NCI-H1694 (cell line): ENCODE results near the gene SERPINB13.

ENCODE experiments used
- DNase-seq: peaks from one replicate; lab custom pipeline; 2025; lab: John Stamatoyannopoulos, UW

Gene SERPINB13, protein sequence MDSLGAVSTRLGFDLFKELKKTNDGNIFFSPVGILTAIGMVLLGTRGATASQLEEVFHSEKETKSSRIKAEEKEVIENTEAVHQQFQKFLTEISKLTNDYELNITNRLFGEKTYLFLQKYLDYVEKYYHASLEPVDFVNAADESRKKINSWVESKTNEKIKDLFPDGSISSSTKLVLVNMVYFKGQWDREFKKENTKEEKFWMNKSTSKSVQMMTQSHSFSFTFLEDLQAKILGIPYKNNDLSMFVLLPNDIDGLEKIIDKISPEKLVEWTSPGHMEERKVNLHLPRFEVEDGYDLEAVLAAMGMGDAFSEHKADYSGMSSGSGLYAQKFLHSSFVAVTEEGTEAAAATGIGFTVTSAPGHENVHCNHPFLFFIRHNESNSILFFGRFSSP

DNA sequence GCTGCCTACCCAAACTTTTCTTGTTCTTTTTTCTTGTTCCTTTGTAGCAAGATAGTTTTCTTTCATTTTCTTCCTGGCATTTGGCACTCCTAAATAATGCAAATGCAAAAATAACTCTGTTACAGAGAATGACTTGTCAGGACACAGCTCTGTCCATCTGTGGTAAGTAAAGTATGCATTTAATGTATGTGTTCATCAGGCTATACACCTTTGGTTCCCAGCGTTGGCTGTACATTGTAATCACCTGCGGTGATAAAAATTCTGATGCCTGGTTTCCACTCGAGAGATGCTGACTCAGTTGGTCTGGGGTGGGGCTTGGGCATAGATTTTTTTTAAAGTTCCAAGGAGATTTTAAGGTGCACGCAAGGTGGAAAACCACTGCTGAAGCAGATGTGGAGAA, at the start of gene SERPINB13:
TSS of gene SERPINB13 (plus strand) at position 378 of the 400 bp plus-strand sequence. CDS start 1,325 bp downstream, outside the sequence.
- no peak for DNase-seq

DNA sequence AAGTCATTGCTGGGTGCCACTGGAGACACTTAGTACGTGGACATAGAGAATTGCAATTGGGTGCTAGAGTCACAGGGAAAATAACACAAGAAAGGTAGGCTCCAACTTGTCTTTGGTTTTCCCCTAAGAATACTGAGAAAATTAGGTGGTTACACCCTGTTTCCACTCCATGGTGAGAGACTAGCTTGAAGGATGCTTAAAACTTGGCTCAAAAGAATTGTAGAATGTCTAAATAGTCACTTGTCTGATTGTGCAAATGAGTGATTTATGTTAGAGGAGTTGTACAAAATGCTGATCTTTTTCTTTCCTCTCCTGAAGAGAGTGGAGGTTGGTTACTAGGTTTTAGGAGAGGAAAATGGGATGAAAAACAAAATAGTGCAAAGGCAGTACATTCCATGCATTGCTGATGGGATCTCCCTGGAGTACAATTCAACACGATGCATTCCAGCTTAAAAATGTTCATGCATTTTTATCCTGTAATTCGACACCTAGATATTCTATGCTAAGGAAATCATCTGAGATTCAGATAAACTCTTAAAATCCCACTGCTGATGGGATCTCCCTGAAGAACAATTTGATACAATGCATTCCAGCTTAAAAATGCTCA, 47.1 kb upstream of the SERPINB13 start:
- DNase-seq = no peak

DNA sequence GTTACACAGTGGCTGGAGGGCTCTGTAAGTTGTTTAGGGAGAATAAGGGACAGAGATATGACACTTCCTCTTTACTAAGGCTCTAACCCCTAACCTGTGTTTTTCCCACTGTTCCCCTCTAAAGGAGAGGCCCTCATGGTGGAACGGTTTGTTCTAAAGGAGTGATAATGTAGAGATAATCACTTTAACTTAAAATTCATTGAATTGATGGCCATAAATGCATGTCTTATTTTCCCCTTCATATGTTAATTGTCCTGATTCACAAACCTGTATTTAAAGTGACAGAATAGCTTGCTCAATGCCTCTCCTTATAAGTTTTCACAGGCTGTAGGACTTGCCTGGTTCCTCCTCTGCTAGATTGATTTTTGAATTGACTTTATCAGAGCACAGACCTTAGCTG, 45.1 kb upstream of the SERPINB13 start, which contains the start of gene SERPINB12:
TSS of gene SERPINB12 (plus strand) at position 301 of the 400 bp plus-strand sequence. CDS start 13,791 bp downstream, outside the sequence.
- no peak for DNase-seq

DNA sequence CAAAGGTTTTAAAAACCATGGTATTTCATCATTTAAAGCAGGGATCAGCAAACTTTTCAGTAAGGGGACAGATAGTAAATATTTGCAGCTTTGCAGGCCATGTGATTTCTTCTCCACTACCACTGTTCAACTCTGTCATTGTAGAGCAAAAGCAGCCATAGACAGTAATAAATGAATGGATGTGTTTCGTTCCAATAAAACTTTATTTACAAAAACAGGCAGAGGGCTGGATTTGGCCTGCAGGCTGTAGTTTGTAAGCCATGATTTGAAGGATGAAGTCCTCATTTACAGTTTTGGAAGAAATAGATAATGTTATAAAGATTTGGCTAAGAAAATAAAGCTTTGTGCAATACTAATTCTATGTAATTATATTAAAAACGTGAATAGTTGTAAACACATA, 43.1 kb upstream of the SERPINB13 start:
- DNase-seq = no peak

DNA sequence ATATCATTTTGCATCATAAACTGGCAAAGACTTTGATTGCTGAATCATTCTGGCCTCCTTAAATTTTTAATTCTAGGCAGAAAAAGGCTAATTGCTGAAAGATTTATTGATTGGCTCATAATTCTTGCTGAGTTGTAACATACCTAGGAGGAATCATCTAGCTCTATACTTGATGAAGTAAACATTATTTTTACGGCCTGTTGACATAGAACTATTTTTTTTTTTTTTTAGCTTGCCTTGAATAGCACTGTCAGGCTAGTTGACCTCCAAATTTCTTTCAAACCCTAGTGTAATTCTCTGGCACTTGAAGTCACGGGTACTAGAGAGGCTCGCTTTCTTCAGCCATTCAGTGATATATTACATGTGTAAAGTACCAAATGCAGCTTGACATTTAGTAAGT, 42.1 kb upstream of the SERPINB13 start:
- DNase-seq = no peak

DNA sequence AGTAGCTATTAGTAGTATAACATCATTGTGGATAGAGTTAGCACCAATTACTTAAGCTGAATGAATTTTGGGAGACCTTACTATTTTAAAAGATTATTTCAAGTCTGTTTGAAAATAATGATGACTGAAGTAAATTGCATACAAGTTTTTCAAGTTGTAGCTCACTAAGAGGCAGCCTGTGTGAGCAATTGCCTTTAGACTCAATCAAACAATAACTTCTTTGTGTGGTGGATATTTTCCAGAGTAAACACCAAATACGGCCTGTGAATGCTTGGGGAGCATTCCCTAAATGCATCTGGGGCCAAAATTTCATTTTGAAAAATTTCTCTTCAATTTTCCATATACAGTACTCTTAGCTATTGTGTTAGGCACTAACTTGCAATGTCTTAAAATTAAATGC, 37.1 kb upstream of the SERPINB13 start:
- no peak for DNase-seq

DNA sequence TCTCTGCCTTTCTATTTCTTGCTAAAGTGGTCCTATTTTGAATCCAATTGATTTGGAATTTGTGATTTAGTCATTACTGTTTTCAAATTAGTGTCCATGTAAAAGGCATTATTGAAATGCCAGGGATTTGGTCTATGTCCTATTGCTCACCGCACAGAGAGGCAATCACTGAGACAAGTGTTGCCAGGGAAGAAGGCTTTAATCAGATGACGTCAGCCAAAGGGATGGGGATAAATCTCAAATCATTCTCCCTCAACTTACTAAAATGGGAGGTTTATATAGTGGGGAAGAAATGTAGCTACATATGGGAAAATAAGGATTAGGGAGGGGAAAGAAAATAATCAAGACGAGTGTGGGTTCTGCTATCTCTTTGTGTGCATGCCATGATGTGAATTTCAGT, 35.4 kb upstream of the SERPINB13 start:
- DNase-seq = no peak

DNA sequence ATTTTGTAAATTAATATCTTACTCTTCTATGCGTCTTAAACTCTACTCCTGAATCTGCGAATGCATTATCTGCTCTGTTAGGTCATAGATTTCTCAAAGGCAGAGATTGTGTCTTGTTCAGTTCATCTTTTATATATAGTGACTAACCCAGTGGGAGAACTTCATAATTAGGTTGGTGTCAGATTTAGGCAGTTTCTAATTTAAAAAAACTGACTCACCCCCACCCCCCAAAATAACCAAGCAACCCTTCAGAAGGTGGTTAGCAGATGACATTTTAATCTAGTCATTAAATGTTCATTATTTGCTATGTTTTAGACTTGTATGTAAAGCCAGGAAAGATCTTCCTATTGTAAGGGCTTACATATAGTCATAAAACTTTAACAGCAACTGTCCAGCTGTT, 34.6 kb upstream of the SERPINB13 start:
- no peak for DNase-seq

DNA sequence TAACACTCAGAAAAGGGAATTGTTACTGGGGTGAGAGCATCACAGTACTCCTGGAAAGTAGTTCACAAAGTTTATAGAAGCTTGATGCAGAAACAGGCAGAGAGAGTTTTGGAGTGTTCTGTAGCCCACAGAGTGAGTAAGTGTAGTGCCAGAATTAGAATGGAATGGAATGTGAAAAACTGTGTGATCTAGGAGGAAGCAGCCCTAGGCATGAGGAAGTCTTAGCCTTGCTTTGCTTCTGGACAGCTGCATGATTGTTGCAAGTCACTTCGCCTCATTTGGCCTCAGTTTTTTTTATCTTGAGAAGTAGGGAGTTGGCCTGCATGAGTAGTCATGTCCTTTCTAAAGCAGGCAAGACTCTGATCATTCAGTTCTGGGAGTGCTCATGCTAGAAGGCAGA, 34.1 kb upstream of the SERPINB13 start:
- no peak for DNase-seq

DNA sequence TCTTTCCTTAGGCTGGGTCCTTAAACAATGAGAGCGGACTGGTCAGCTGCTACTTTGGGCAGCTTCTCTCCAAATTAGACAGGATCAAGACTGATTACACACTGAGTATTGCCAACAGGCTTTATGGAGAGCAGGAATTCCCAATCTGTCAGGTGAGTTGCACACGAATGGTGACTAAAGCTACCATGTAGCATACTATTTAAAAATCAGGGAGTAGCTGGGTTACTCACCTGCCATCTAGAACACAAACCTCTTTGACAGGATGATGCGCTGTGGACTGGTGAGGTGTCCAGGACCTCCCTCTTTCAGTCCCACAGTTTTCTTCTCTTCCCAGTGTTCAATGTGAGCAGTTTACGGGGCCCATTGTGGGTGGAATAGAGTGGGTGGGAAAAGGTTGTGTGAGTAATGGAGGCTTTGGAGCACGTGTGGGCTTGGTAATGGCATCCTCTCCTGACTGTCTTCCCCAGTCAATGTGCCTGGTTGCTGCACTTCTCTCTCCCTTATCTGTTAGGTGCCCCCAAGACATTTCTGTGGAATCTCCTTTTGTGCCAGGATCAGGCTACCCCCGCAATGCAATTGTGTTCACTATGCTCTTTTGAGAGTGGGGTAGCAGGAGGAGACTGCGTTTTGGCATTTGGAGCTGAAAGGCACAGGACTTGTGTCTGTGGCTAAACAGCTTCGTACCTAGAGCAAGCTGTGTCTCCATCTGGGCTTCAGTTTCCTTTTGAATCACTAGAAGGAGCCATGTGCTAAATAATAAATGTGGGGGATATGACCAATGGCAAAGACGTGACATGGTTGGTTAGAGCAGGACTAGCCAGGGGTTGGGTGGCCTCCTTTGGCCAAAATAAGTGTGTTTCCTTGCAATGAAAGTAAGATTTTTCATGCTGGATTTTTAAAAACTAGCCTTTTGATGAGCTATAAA, 27.3 kb upstream of the SERPINB13 start:
- no peak for DNase-seq

DNA sequence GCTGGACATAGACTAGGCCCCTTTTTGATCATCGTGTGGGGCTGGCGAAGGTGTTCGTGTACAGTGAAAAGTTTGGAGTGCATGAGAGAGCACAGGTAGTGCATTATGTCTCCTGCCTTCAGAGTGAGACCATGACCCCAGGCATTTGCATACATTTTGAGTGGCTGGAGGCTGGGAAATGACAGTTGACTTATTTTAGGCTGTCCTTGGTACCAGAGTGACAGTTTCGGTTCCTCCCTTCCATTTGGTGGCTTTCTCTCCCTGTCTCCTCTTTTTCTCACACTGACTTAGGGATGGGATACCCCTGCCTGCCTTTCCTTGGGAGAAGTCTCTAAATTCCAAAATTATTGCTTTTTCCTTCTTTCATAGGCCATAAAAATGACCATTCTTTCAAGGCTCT, 24.9 kb upstream of the SERPINB13 start:
- DNase-seq = no peak

DNA sequence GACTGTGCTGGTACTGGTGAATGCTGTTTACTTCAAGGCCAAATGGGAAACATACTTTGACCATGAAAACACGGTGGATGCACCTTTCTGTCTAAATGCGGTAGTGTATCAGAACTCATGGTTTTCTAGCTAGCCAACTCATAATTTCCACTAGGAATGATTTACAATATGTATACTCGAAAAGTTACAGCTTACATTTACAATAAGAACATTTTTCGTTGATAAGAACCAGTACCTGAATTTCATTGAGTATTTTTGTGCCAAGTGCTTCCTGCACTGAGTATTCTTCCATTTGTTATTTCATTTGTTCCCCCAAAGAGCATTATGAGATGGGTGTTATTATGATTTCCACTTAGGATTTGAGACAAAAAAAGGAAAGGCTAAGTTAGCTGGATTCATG, 23.1 kb upstream of the SERPINB13 start:
- no peak for DNase-seq

DNA sequence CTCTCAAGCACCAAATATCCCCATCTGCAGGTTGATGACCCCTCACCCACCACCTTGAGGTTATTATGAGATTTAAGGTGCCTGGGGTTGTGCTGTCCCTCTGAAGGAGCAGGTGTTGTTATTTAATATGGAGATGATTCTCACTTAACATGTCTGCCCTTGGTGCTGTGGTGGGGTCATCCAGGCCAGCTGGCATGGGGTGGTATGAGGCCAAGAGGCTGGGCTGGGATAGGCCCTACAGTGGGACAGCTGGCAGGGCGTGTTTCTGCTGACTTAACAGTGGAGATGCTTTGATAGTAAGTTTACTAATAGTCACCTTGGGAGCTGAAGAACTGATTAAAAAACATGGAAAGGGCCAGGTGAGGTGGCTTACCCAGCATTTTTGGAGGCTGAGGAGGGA, 22.6 kb upstream of the SERPINB13 start:
- no peak for DNase-seq

DNA sequence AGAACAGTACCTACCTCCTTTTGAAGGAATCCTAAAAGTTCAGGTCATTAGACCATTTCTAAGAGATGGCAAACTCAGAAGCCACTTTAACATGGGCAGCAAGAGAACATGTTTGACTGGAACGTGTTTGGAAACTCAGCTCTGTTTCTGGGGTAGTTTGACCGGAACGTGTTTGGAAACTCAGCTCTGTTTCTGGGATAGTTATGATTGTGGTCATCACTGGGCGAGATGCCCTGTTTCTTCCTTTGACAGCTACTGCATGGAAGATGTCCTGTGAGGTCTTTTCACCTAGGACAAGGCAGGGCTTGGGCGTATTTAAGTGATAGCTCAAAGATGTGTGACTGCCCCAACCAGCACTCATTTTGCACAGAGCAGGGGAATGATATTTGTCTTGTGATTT, 19.9 kb upstream of the SERPINB13 start:
- DNase-seq = no peak

DNA sequence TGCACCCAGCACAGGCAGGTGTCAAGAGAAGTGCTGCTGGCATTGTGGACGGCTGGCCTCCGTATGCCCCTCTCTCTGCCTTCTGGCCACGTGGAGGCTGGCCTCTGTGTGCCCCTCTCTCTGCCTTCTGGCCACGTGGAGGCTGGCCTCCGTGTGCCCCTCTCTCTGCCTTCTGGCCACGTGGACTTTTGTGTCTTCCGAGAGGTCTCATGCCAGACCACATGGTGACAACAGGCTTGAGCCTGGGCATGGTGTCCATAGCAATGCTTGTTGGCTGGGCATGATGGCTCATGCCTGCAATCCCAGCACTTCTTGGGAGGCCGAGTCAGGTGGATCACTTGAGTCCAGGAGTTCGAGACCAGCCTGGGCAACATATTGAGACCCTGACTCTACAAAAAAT, 19.3 kb upstream of the SERPINB13 start:
- DNase-seq = no peak

DNA sequence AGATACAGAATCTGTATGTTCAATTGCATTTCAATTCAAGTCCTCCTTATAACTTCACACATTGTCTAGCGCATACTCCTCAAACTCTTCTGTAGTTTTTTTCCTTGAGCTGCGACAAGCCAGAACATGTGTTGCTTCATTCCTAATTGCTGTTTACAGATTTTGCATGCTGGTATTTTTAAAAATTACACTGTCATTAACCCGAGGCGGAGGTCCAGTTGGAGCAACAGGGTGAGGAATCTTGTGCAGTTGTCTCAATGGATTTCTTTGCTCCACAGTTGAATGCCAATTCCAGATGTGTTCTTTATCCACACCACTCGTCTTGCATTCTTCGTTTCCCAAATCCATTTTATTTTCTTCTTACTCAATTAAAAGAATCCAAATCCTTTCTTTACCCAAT, 16.4 kb upstream of the SERPINB13 start:
- DNase-seq = no peak

DNA sequence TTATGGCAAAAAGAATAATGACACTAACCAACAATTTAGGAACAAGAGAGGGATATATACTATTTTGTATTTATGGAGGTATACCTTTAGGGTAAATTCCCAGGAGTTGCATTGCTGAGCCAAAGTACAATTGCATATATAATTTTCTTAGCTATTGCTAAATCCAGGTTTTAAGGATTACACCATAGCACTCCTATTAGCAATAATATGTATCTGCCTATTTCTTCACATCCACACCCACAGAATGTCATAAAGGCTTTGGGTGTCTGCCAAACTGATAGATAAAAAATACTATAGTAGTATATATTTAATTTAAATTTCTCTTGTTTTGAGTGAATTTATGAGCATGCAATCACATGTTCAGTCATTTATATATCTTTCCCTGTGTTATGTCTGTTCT, 11.5 kb upstream of the SERPINB13 start:
- DNase-seq = no peak

DNA sequence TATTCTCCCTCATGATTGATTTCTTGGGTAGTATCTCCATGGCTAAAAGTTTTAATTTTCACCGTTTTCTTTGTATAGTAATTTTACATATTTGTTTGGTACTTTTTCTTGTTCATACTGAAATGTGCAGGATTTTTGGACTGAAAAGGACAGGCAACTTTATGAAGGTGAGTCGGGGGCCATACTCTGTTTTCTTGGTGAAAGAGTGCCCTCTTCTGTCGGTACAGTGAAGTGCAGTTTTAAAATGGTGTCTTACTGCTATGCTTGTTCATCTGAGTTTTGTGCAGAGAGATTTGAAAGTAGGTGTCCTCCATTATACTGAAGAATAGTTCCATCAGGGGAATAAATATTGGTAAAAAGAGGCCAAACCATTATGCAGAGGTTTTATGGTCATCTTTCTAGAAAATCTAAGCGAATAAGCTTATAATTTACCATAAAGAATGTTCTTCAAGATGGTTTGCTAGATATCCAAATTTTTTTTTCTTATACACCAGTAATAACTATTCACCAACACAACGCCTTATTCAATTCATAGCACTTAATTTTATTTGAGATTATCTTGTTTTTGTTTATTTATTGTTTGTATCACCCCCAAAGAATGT, 8.7 kb upstream of the SERPINB13 start:
- DNase-seq = no peak

DNA sequence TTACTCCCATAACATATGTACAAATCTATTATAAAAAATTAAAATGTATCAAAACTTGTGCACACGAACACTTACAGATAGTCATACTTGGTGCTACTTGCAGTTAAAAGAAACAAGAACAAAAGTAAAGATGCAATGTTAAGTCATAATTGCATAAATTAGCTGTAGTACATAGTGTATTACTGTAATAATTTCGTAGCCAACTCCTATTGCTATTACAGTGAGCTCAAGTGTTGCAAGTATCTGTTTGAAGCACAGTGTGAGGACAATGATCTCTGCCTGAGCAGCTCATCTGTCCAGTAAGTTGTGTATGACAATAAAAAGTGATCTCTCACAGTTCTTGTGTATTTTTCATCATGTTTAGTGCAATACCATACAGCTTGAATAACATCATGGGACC, 7.5 kb upstream of the SERPINB13 start:
- no peak for DNase-seq

DNA sequence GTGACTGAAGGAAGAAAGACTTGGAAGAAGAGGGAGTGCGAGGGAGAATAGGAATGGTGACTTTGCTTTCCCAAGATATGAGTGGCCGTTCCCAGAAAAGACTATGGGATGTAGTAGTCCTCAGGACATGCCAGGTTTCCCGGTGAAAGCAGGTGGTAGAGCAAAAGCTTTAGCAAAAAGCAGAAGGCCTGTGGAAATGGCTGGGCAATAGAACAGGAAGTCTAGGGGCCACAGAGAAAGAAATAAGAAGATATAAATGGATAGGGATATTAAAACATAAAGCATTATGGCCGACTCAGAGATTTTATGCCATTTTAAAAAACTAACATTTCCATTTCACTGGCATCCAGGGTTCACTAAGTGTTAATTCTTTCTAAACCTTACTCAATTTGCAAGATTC, 1.2 kb upstream of the SERPINB13 start:
- DNase-seq = no peak

DNA sequence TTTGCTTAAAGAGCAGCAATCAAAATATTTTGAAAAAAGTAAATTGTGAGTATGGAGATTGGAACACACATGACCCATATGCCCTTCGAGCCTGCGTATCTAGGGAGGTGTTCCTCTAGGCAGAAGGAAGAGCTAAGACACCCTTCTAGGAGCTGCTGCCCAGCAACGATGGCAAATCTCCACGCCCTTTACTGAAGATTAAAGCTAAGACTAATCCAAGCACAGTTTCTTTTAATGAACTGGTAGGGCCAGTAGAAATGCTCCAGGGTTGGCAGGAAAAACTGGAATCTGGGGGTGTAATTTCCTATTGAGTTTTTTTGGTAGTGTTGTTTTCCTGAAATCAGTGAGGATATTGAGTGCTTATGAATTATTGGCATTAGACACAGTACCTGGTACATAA, 712 bp upstream of the SERPINB13 start:
- no peak for DNase-seq

DNA sequence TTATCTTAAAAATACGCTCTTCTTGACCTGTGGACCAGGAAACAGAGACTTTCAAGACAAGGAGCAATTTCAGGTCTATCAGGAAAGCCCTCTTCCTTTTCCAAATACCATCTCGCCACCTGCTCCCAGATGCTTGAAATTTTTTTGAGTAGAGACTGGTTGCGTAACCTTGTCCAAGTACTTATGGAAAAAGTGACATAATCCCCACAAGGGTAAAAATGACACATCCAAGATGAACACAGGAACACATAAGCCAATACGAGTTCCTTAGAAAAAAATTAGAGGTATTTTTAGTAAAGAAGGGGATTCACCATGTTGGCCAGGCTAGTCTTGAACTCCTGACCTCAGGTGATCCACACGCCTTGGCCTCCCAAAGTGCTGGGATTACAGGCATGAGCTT, 1.8 kb downstream of the SERPINB13 start:
- DNase-seq = no peak
